CD4-positive, CD25-positive, alpha-beta regulatory T cell (primary cell): ENCODE results near the gene MEMO1. TPM values are rescaled to one million over a fixed set of nuclear protein-coding genes. Genes with fewer than 3 reads are reported as not detected.
A peak's percentile ranks its signal among the peaks of the same experiment; 100 is the strongest.
"Not testable (repeated sequence)": the region's sequence is repeated elsewhere in the genome, so short reads cannot be mapped to it uniquely, and the experiment has no call there.

Experiments
- ATAC-seq, 2 donors: fragments of 150-1000 bp; cut with Tn5 transposase; one replicate each; pipeline ENCODE4 v1.10.0; 2021; ENCODE audit warnings: low read depth in 2 of 2, moderate number of reproducible peaks in 2 of 2, moderate library complexity in 1 of 2
- DNase-seq, 3 donors: peaks; one replicate each; pipeline versions ENCODE4 v3.0.0 to v3.0.0-alpha.2; 2012 to 2022; ENCODE audit warnings: mixed read lengths in 1 of 3
- H3K27ac ChIP-seq: one replicate; pipeline ENCODE4 v1.7.0; 2013; ENCODE audit warnings: mild to moderate bottlenecking, low read length; ENCODE audit not compliant: insufficient read depth, poor library complexity, severe bottlenecking
- H3K27me3 ChIP-seq: one replicate; pipeline ENCODE4 v1.7.0; 2013; ENCODE audit warnings: low read length; ENCODE audit not compliant: control insufficient read depth, insufficient read depth
- H3K36me3 ChIP-seq: one replicate; pipeline ENCODE4 v1.7.0; 2013; ENCODE audit warnings: mild to moderate bottlenecking, low read length, moderate library complexity; ENCODE audit not compliant: control insufficient read depth, insufficient read depth
- H3K4me1 ChIP-seq: 2 replicates; pipeline ENCODE4 v1.7.0; 2013; ENCODE audit warnings: mild to moderate bottlenecking, low read length; ENCODE audit not compliant: insufficient read depth, control insufficient read depth, poor library complexity, severe bottlenecking
- H3K4me3 ChIP-seq: one replicate; pipeline ENCODE4 v1.7.0; 2013; ENCODE audit warnings: low read depth, mild to moderate bottlenecking, low read length, moderate library complexity
- H3K9me3 ChIP-seq, 2 experiments: 1 replicate in 1 of 2; 2 replicates in 1 of 2; pipeline ENCODE4 v1.7.0; 2013; ENCODE audit warnings: low read length in 2 of 2, mild to moderate bottlenecking in 1 of 2, moderate library complexity in 1 of 2; ENCODE audit not compliant: control insufficient read depth in 2 of 2
- H3K27ac Mint-ChIP-seq, 3 donors: one replicate each; pipeline ENCODE4 v1.8.0; 2020 to 2022; ENCODE audit warnings: mild to moderate bottlenecking in 3 of 3, mixed read lengths in 3 of 3, moderate library complexity in 2 of 3
- H3K27me3 Mint-ChIP-seq: one replicate; pipeline ENCODE4 v1.8.0; 2022; ENCODE audit warnings: mild to moderate bottlenecking, mixed read lengths
- H3K36me3 Mint-ChIP-seq: one replicate; pipeline ENCODE4 v1.8.0; 2020; ENCODE audit warnings: mixed read lengths
- H3K4me1 Mint-ChIP-seq, 4 donors: one replicate each; pipeline ENCODE4 v1.8.0; 2020 to 2022; ENCODE audit warnings: mixed read lengths in 4 of 4, mild to moderate bottlenecking in 1 of 4
- H3K4me3 Mint-ChIP-seq, 4 donors: one replicate each; pipeline ENCODE4 v1.8.0; 2020 to 2022; ENCODE audit warnings: mild to moderate bottlenecking in 4 of 4, mixed read lengths in 4 of 4, moderate library complexity in 3 of 4
- H3K9me3 Mint-ChIP-seq, 7 donors: one replicate each; pipeline ENCODE4 v1.8.0; 2020 to 2022; ENCODE audit warnings: mixed read lengths in 7 of 7, mild to moderate bottlenecking in 3 of 7, moderate library complexity in 2 of 7
- polyA plus RNA-seq, 4 donors: library from polyadenylated mRNA; unstranded; fragments of 300-500 nt; fragmentation: Illumina TruSeq; gene quantifications; one replicate each; pipeline ENCODE4 v1.2.3, GENCODE V29; 2021
- total RNA-seq: library from RNA; stranded (reverse); gene quantifications from one replicate; pipeline ENCODE4 v1.2.3, GENCODE V29; 2022

The MEMO1 gene
- total and polyA plus RNA-seq, 5 donors from 2014 or later: 26.2 to 54.2 (median 41.6) TPM

DNA sequence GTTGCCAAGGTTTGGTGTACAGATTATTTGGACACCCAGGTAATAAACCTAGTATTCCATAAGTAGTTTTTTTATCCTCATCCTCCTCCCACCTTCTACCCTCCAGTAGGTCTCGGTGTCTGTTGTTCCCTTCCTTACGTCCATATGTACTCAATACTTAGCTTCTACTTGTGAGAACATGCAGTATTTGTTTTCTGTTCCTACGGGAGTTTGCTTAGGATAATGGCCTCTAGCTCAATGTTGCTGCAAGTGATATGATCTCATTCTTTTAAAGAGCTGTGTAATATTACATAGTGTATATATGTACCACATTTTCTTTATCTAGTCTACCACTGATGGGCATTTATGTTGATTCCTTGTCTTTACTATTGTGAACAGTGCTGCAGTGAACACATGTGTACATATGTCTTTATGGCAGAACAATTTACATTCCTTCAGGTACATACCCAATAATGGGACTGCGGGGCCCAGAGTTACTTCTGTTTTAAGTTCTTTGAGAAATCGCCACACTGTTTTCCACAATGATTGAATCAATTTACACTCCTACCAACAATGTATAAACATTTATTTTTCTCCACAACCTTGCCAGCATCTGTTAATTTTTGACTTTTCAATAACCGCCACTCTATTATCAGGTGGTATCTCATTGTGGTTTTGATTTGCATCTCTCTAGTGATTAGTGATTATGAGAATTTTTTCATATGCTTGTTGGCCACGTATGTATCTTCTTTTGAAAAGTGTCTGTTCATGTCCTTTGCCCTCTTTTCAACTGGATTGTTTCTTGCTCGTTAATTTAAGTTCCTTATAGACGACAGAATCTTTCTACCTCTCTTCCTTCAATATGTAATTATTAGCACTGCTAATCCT lies 88.0 kb downstream of the MEMO1 start:
- no peaks in the 10 kb centered on the region for H3K27me3 Mint-ChIP-seq
- H3K4me3 ChIP-seq: peak overlapping the region; percentile 33
- H3K27me3 ChIP-seq: no peaks in the 10 kb centered on the region
- no peaks in the 10 kb centered on the region for H3K9me3 Mint-ChIP-seq
- no peak overlapping the region for H3K27ac ChIP-seq
- DNase-seq: peak in 1 of 3 donors; percentile 10
- H3K4me1 Mint-ChIP-seq: peaks cover 21 to 35% (median 23%) of the 10 kb centered on the region in 4 donors
- no peaks in the 10 kb centered on the region for H3K9me3 ChIP-seq
- peaks cover 4% of the 10 kb centered on the region for H3K4me1 ChIP-seq
- ATAC-seq: no peak
- peak overlapping the region in 2 of 4 donors; percentile 1 to 35 for H3K4me3 Mint-ChIP-seq
- H3K36me3 Mint-ChIP-seq: peaks cover 29% of the 10 kb centered on the region
- H3K27ac Mint-ChIP-seq: peak overlapping the region in 2 of 3 donors; percentile 21 to 28
- peaks cover 18% of the 10 kb centered on the region for H3K36me3 ChIP-seq

DNA sequence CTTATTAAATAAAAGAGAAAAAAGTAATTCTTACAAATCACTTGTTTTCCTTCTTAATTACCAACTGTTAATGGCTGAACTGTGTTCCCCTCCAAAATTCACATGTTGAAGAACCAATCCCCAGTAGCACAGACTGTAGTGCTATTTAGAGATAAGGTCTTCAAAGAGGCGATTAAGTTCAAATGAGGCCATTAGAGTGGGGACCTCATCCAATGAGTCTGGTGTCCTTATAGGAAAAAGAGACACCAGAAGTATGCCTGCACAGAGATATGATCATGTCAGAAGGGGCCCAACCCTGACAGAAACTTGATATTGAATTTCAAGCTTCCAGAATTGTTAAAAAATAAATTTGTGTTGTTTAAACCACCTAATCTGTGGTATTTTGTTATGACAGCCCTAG lies 89.8 kb downstream of the MEMO1 start:
- no peak overlapping the region for H3K4me3 Mint-ChIP-seq
- no peak for DNase-seq
- no peaks in the 10 kb centered on the region for H3K27me3 Mint-ChIP-seq
- peaks cover 4% of the 10 kb centered on the region for H3K4me1 ChIP-seq
- no peak for ATAC-seq
- no peaks in the 10 kb centered on the region for H3K27me3 ChIP-seq
- no peaks in the 10 kb centered on the region for H3K9me3 ChIP-seq
- H3K4me3 ChIP-seq: no peak overlapping the region
- no peak overlapping the region for H3K27ac ChIP-seq
- H3K36me3 ChIP-seq: peaks cover 15% of the 10 kb centered on the region
- H3K4me1 Mint-ChIP-seq: peaks cover 16 to 39% (median 23%) of the 10 kb centered on the region in 4 donors
- no peaks in the 10 kb centered on the region for H3K9me3 Mint-ChIP-seq
- H3K27ac Mint-ChIP-seq: no peak overlapping the region
- H3K36me3 Mint-ChIP-seq: peaks cover 26% of the 10 kb centered on the region

DNA sequence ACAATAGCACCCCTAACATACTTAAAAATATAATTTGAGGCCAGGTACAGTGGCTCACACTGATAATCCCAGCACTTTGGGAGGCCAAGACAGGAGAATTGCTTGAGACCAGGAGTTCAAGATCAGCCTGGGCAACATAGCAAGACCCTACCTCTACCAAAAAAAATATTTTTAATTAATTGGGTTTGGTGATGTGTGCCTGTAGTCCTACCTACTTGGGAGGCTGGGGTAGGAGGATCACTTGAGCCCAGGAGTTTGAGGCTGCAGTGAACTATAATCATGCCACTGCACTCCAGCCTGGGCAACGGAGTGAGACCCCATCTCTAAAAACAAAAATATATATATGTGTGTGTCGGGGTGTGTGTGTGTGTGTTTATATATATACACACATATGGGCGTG lies 91.3 kb downstream of the MEMO1 start:
- H3K36me3 Mint-ChIP-seq: peaks cover 15% of the 10 kb centered on the region
- no peak for DNase-seq
- Histone ChIP-seq H3K36me3 (peaks cover 15% of the 10 kb centered on the region), H3K4me3 (no peak overlapping the region), H3K9me3 (no peaks in the 10 kb centered on the region), H3K4me1 (peaks cover 4% of the 10 kb centered on the region), H3K27ac (no peak overlapping the region), H3K27me3 (no peaks in the 10 kb centered on the region)
- H3K4me1 Mint-ChIP-seq: peaks cover 13 to 36% (median 17%) of the 10 kb centered on the region in 4 donors
- H3K4me3 Mint-ChIP-seq: no peak overlapping the region
- no peak overlapping the region for H3K27ac Mint-ChIP-seq
- no peaks in the 10 kb centered on the region for H3K27me3 Mint-ChIP-seq
- no peak for ATAC-seq
- H3K9me3 Mint-ChIP-seq: no peaks in the 10 kb centered on the region

DNA sequence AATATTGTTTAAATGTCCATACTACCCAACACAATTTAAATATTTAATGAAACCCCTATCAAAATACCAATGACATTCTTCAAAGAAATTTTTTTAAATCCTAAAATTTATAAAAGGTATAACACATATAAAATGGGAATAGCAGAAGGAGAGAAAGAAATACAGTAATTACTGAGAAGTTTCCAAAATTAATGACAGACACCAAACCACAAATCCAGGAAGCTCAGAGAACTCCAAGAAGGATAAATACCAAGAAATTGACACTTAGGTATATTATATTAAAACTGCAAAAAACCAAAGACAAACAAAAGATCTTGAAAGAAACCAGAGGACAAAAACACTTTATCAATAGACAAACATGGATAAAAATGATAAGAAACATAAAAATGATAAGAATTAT lies 101.1 kb downstream of the MEMO1 start:
- H3K4me3 Mint-ChIP-seq: no peak overlapping the region
- H3K4me1 ChIP-seq: peaks cover 3% of the 10 kb centered on the region
- no peak for DNase-seq
- peaks cover 13 to 29% (median 20%) of the 10 kb centered on the region in 4 donors for H3K4me1 Mint-ChIP-seq
- ATAC-seq: no peak
- H3K27me3 ChIP-seq: no peaks in the 10 kb centered on the region
- no peak overlapping the region for H3K27ac Mint-ChIP-seq
- H3K36me3 ChIP-seq: peaks cover 5% of the 10 kb centered on the region
- H3K9me3 ChIP-seq: no peaks in the 10 kb centered on the region
- H3K27ac ChIP-seq: no peak overlapping the region
- peaks cover 29% of the 10 kb centered on the region for H3K36me3 Mint-ChIP-seq
- peaks cover 0 to 3% (median 0%) of the 10 kb centered on the region in 7 donors for H3K9me3 Mint-ChIP-seq
- H3K4me3 ChIP-seq: no peak overlapping the region
- no peaks in the 10 kb centered on the region for H3K27me3 Mint-ChIP-seq

DNA sequence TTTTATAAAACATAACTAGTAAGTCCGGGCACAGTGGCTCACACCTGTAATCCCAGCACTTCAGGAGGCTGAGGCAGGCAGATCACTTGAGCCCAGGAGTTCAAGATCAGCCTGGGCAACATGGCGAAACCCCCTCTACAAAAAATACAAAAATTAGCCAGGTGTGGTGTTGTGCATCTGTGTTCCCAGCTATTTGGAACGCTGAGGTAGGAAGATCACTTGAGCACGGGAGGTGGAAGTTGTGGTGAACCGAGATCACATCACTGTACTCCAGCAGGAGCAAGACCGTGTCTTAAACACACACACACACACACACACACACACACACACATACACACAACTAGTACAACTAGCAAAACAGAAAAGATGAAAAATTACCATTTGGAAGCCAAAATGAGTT lies 103.3 kb downstream of the MEMO1 start:
- H3K4me1 ChIP-seq, H3K27me3 Mint-ChIP-seq, H3K27ac ChIP-seq, H3K4me3 ChIP-seq, H3K4me3 Mint-ChIP-seq, H3K9me3 ChIP-seq, H3K36me3 ChIP-seq, H3K27me3 ChIP-seq, H3K9me3 Mint-ChIP-seq, ATAC-seq, DNase-seq: not testable (repeated sequence)
- H3K4me1 Mint-ChIP-seq: peaks cover 22 to 44% (median 28%) of the 10 kb centered on the region in 4 donors
- H3K27ac Mint-ChIP-seq: peak overlapping the region in 2 of 3 donors; percentile 45 to 70
- H3K36me3 Mint-ChIP-seq: peaks cover 28% of the 10 kb centered on the region

DNA sequence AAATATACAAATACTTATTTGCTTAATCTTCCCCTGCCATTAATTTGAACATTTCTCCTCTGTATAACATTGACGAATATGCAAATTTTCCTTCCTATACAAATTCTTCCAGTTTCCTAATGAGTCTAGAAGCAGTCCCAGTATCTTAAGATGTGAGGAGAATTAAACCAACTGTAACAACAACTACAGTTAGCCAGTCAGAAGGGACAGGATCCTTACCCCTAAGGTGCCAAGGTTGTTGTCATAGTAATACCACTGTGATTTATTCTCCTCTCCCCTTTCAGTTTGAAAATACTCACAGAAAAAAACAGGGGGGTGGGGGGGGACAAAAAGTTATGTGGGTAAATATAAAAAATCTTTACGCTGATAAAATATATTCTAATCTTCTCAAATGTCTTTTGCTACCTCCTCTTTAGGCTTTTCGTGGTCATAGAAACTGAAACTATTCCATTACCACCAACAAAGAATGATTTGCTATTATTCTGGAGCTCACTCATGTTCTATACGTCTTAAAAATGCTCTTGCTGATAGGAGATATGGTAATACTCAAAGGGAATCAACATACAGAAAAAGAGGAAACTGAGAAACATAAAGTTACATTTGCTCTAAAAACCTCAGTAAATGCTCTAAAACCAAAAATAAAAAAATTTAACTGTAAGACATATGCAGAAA lies 107.6 kb downstream of the MEMO1 start:
- ATAC-seq (no peak), DNase-seq (peak in 1 of 3 donors; percentile 29)
- peak overlapping the region; percentile 16 for H3K4me3 ChIP-seq
- Mint-ChIP-seq H3K36me3 (peaks cover 45% of the 10 kb centered on the region), H3K9me3 (peaks cover 0 to 8% (median 5%) of the 10 kb centered on the region in 7 donors), H3K27ac (peak overlapping the region in 2 of 3 donors; percentile 5 to 26), H3K4me1 (peaks cover 12 to 35% (median 20%) of the 10 kb centered on the region in 4 donors), H3K27me3 (no peaks in the 10 kb centered on the region), H3K4me3 (peak overlapping the region in 1 of 4 donors; percentile 4)
- H3K27ac ChIP-seq: no peak overlapping the region
- H3K4me1 ChIP-seq: peaks cover 1% of the 10 kb centered on the region
- H3K27me3 ChIP-seq: no peaks in the 10 kb centered on the region
- peaks cover 11% of the 10 kb centered on the region for H3K36me3 ChIP-seq
- no peaks in the 10 kb centered on the region for H3K9me3 ChIP-seq

DNA sequence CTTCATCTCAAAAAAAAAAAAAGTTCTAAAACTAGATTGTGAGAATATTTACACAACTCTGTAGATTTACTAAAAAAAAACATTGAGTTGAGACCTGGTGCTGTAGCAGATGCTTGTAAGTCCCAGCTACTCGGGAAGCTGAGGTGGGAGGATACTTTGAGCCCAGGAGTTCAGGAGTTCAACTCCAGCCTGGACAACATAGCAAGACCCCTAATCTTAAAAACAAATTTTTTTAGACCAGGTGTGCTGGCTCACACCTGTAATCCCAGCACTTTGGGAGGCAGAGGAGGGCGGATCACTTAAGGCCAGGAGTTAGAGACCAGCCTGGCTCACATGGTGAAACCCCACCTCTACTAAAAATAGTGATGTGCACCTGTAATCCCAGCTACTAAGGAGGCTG lies 108.9 kb downstream of the MEMO1 start:
- H3K36me3 Mint-ChIP-seq: peaks cover 57% of the 10 kb centered on the region
- H3K4me3 Mint-ChIP-seq: no peak overlapping the region
- H3K4me1 Mint-ChIP-seq: peaks cover 7 to 31% (median 17%) of the 10 kb centered on the region in 4 donors
- DNase-seq (no peak), ATAC-seq (no peak)
- peaks cover 4 to 19% (median 6%) of the 10 kb centered on the region in 7 donors for H3K9me3 Mint-ChIP-seq
- no peak overlapping the region for H3K27ac ChIP-seq
- H3K4me1 ChIP-seq: no peaks in the 10 kb centered on the region
- H3K27me3 ChIP-seq: no peaks in the 10 kb centered on the region
- H3K36me3 ChIP-seq: peaks cover 15% of the 10 kb centered on the region
- no peaks in the 10 kb centered on the region for H3K27me3 Mint-ChIP-seq
- no peak overlapping the region for H3K27ac Mint-ChIP-seq
- H3K4me3 ChIP-seq: no peak overlapping the region
- H3K9me3 ChIP-seq: peaks cover 3 to 4% of the 10 kb centered on the region in 2 experiments
